Inferior parietal cortex (tissue), 1 donor: Measurements from ENCODE around the gene CLMP.
"Not testable (repeated sequence)": the region's sequence is repeated elsewhere in the genome, so short reads cannot be mapped to it uniquely, and the experiment has no call there.

Experiments
- DNase-seq: peaks from one replicate; pipeline ENCODE4 v3.0.0-alpha.2; 2016; ENCODE audit errors: extremely low spot score

The CLMP gene

GRCh38 chr11:123217897-123218296 lies 22.8 kb upstream of the CLMP start:
- DNase-seq: no peak

- no peak for DNase-seq
These were observed 21.2 kb upstream of the CLMP start for GRCh38 chr11:123216249-123216648.

- no peak for DNase-seq
These were observed 19.9 kb upstream of the CLMP start for GRCh38 chr11:123214940-123215339.

GRCh38 chr11:123214396-123214795 lies 19.3 kb upstream of the CLMP start:
- DNase-seq: no peak

GRCh38 chr11:123213307-123213771 lies 18.3 kb upstream of the CLMP start:
- DNase-seq: no peak

GRCh38 chr11:123212406-123212805 lies 17.4 kb upstream of the CLMP start:
- no peak for DNase-seq

GRCh38 chr11:123211981-123212380 lies 16.9 kb upstream of the CLMP start:
- DNase-seq: no peak

GRCh38 chr11:123211149-123211852 lies 16.3 kb upstream of the CLMP start:
- no peak for DNase-seq

GRCh38 chr11:123209591-123209990 lies 14.5 kb upstream of the CLMP start:
- no peak for DNase-seq

- no peak for DNase-seq
These were observed 11.9 kb upstream of the CLMP start for GRCh38 chr11:123206791-123207434.

- DNase-seq: not testable (repeated sequence)
These were observed 11.0 kb upstream of the CLMP start for GRCh38 chr11:123206055-123206454.

- DNase-seq: no peak
These were observed 8.9 kb upstream of the CLMP start for GRCh38 chr11:123203934-123204333.

GRCh38 chr11:123203471-123203870 lies 8.4 kb upstream of the CLMP start:
- DNase-seq: no peak

- DNase-seq: no peak
These were observed 7.4 kb upstream of the CLMP start for GRCh38 chr11:123202155-123203151.

GRCh38 chr11:123200264-123200663 lies 5.2 kb upstream of the CLMP start:
- DNase-seq: no peak

GRCh38 chr11:123197711-123198110 lies 2.7 kb upstream of the CLMP start:
- no peak for DNase-seq

- no peak for DNase-seq
These were observed 1.1 kb upstream of the CLMP start for GRCh38 chr11:123196060-123196714.

- no peak for DNase-seq
These were observed 486 bp downstream of the CLMP start for GRCh38 chr11:123194337-123195187.

GRCh38 chr11:123193742-123194141 lies 1.3 kb downstream of the CLMP start:
- no peak for DNase-seq

GRCh38 chr11:123191939-123192338 lies 3.1 kb downstream of the CLMP start:
- no peak for DNase-seq

GRCh38 chr11:123190518-123190917 lies 4.5 kb downstream of the CLMP start:
- no peak for DNase-seq
